GM10266 (cell line): ENCODE measurements around the gene SLC24A4.
A peak's percentile ranks its signal among the peaks of the same experiment; 100 is the strongest.

Source experiments
- DNase-seq: peaks from one replicate; pipeline ENCODE4 v3.0.0; 2012; ENCODE audit errors: extremely low spot score
- TF ChIP-seq, protein P1 (sequence below): IDR thresholded peaks from 2 replicates; pipeline ENCODE4 v1.5.1; 2012; ENCODE audit warnings: mild to moderate bottlenecking, low read depth; ENCODE audit not compliant: control insufficient read depth, insufficient read depth; ENCODE audit errors: missing control alignments

Gene SLC24A4

DNA sequence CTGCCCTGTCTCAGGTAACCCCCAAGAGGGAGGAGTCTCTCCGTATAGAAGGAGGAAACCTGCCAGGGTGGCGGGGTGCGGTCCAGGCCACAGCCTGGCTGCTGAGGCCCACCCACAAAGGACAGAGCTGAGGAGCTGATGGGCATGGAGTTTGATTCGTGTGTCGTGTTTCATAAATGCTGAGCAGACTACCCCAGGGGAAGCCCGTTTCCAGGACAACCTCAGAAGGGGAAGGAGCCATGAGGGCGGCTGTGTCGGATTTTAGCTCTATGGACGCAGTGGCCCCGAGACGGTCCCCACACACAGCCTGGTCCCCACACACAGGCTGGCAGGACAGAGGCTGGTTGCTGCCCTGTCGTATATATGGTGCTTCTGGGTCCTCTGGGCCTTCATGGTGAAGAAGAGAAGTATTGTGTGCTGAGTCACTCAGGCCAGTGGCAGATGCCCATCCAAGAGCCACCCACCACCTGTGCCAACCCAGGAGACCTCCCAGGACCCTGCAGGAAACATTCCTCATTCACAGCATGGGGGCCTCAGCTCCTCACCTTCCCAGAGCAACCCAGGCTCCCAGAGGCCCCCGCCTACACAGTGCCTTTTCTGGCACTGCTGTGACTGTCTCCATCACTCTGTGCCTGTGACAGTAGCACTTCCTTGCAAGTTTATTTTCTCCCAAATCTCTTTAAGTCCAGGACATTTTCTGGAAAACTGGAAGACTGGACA is 127.5 kb downstream of the SLC24A4 start:
- TF ChIP-seq, protein P1, sequence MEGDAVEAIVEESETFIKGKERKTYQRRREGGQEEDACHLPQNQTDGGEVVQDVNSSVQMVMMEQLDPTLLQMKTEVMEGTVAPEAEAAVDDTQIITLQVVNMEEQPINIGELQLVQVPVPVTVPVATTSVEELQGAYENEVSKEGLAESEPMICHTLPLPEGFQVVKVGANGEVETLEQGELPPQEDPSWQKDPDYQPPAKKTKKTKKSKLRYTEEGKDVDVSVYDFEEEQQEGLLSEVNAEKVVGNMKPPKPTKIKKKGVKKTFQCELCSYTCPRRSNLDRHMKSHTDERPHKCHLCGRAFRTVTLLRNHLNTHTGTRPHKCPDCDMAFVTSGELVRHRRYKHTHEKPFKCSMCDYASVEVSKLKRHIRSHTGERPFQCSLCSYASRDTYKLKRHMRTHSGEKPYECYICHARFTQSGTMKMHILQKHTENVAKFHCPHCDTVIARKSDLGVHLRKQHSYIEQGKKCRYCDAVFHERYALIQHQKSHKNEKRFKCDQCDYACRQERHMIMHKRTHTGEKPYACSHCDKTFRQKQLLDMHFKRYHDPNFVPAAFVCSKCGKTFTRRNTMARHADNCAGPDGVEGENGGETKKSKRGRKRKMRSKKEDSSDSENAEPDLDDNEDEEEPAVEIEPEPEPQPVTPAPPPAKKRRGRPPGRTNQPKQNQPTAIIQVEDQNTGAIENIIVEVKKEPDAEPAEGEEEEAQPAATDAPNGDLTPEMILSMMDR: no peak
- DNase-seq: no peak

DNA sequence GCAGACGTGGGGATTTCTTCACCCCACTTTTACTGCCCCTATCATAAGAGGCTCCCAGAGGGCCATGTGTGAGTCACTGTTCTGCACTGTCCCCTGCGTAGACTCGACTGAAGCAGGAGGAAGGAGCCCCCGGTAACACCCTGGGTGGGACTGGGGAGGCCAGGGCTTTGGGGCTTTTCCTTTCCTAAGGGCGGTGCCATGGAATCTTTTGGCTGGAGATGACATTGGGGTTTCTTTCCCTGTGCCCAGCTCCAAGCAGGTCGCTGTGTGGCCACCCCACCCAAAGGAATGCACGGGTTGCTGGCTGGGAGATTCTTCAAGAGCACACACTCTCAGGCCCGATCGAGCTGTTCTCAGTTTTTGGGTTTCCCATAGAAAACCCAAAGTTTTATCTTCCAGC is 128.3 kb downstream of the SLC24A4 start:
- TF ChIP-seq, protein P1: no peak
- no peak for DNase-seq

DNA sequence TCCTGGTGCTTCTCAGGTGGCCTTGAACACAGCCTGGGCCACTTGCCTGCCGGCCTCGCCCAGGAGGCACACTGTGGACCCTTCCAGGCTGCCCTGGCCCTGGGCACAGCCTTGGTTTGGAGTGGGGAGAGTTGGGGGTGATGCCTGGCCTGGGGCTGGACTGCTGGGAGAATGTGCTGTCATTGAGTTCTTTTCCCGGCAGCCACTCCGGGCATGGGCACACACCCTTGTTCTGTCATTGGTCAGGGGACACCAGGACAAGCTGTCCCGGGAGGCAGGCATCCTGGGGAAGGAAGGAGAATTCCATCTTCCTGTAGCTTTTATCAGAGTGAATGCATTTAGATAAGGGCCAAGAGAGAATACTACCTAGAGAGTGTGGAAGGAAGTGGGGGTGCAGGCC is 128.8 kb downstream of the SLC24A4 start:
- TF ChIP-seq, protein P1: no peak
- no peak for DNase-seq

DNA sequence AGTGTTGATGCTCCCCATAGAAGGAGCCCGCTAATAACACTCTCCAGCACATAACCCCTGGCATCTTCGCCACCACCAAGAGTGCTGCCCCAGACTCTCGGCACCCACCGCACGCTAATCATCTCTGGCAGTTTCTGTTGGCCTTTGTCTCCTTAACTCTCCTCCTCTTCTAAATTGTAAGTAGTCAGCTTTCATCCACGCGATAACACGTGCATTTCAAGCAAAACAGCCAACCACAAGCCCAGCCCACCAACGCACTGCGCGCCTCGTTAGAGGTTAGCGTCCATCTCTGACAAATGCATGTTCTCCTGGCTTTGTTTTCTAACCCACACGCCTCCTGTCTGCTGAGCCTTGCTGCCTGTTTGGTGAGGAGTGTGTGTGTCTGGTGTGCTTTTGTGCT is 129.5 kb downstream of the SLC24A4 start:
- TF ChIP-seq, protein P1: no peak
- no peak for DNase-seq

DNA sequence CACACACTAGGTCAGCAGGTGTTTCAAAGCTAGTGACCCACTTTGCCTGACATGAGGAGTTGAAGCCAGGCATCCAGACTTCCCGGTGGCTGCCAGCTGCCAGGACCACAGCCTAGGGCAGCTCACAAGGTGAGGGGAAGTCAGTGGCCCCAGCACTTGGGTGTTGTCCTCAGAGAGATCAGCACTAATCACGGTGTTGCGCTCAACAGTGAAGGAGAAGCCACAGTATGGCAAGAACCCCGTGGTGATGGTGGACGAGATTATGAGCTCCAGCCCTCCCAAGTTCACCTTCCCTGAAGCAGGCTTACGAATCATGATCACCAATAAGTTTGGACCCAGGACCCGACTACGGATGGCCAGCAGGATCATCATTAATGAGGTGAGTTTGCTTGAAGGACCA is 130.7 kb downstream of the SLC24A4 start:
- DNase-seq: no peak
- TF ChIP-seq, protein P1: no peak

DNA sequence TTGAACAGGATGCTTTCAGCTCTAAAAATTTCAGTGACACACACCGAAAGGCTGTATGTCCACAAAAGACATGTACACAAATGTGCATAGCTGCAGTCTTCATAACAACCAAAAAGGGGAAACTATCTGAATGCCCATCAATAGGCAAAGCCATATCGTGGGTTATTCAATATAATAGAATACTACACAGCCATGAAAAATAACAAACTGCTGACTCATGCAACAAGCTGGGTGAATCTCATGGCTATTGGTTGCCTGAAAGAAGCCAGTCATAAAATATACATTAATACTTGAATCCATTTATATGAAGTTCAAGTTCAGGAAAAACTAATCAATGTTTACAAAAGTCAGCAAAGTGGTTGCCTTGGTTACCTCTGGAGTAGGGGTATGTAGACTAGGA is 132.3 kb downstream of the SLC24A4 start:
- TF ChIP-seq, protein P1: no peak
- DNase-seq: no peak

DNA sequence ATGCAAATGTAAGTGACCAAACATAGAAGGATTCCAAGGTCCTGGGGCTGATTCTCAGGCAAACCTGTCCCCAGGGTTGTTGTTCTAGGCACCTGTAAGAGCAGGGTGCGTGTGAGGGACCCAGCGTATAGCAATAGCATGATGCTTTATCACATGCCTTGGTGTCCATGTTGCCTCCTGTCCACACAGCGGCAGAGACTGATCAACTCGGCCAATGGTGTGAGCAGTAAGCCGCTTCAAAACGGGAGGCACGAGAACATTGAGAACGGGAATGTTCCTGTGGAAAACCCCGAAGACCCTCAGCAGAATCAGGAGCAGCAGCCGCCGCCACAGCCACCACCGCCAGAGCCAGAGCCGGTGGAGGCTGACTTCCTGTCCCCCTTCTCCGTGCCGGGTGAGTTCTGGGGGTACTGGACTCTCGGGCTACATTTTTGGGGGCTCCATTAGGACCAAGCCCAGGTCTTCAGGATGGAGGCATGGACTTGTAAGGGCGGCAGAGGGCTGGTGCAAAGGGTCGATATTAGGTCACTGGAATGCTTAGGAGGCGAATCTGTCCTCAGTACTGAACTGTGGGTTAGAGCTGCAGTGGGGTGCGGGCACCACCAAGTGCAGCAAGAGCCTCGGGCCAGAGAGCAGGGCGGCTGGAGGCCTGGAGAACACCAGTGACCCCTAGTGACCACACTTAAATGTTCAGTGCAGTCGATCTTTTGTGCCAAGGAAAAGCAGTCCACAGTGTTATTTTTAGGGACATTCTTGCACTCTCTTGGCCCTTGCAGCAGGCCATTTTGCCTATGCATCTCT is 133.4 kb downstream of the SLC24A4 start:
- TF ChIP-seq, protein P1: peak; percentile 75
- peak; percentile 52 for DNase-seq
